Trophoblast cell (in vitro differentiated cells and primary cell): ENCODE measurements around the gene GREM1.

Experiments
- DNase-seq, 2 donors: peaks; one replicate each; pipeline ENCODE4 v3.0.0-alpha.2; 2016
- H2AFZ ChIP-seq: 2 replicates; pipeline ENCODE4 v1.6.1; 2013; ENCODE audit warnings: low read length, moderate library complexity, mild to moderate bottlenecking; ENCODE audit not compliant: insufficient read depth, poor library complexity
- H2AK5ac ChIP-seq: 2 replicates; pipeline ENCODE4 v1.6.1; 2013; ENCODE audit warnings: mild to moderate bottlenecking, low read length
- H2BK120ac ChIP-seq: 2 replicates; pipeline ENCODE4 v1.6.1; 2013; ENCODE audit warnings: low read length, mild to moderate bottlenecking, moderate library complexity; ENCODE audit not compliant: insufficient read depth, poor library complexity
- H2BK12ac ChIP-seq: 2 replicates; pipeline ENCODE4 v1.6.1; 2013; ENCODE audit warnings: mild to moderate bottlenecking, low read length, moderate library complexity
- H2BK5ac ChIP-seq: 2 replicates; pipeline ENCODE4 v1.6.1; 2013; ENCODE audit warnings: low read length, low read depth, moderate library complexity, mild to moderate bottlenecking; ENCODE audit not compliant: poor library complexity
- H3K14ac ChIP-seq: 2 replicates; pipeline ENCODE4 v1.6.1; 2013; ENCODE audit warnings: mild to moderate bottlenecking, low read length
- H3K18ac ChIP-seq: 2 replicates; pipeline ENCODE4 v1.6.1; 2013; ENCODE audit warnings: mild to moderate bottlenecking, low read length
- H3K23ac ChIP-seq: 2 replicates; pipeline ENCODE4 v1.6.1; 2013; ENCODE audit warnings: low read length
- H3K27ac ChIP-seq: 2 replicates; pipeline ENCODE4 v1.5.1; 2013; ENCODE audit warnings: low read depth, mild to moderate bottlenecking, inconsistent platforms, low read length, moderate library complexity
- H3K27me3 ChIP-seq: 2 replicates; pipeline ENCODE4 v1.6.1; 2013; ENCODE audit warnings: inconsistent platforms, mild to moderate bottlenecking, low read length, moderate library complexity; ENCODE audit not compliant: insufficient read depth
- H3K36me3 ChIP-seq, 2 experiments: 1 replicate in 1 of 2; 2 replicates in 1 of 2; pipeline ENCODE4 v1.6.1; 2013; ENCODE audit warnings: low read length in 2 of 2, mild to moderate bottlenecking in 2 of 2, moderate library complexity in 1 of 2; ENCODE audit not compliant: insufficient read depth in 2 of 2, control insufficient read depth in 1 of 2
- H3K4ac ChIP-seq: 2 replicates; pipeline ENCODE4 v1.6.1; 2013; ENCODE audit warnings: low read depth, mild to moderate bottlenecking, low read length, moderate library complexity
- H3K4me1 ChIP-seq, 2 experiments: 1 replicate in 1 of 2; 2 replicates in 1 of 2; pipeline ENCODE4 v1.6.1; 2013; ENCODE audit warnings: low read length in 2 of 2, mild to moderate bottlenecking in 2 of 2, moderate library complexity in 1 of 2; ENCODE audit not compliant: insufficient read depth in 2 of 2, control insufficient read depth in 1 of 2
- H3K4me2 ChIP-seq: 2 replicates; pipeline ENCODE4 v1.6.1; 2013; ENCODE audit warnings: inconsistent platforms, mild to moderate bottlenecking, low read length, moderate library complexity
- H3K4me3 ChIP-seq: 2 replicates; pipeline ENCODE4 v1.5.1; 2013; ENCODE audit warnings: mild to moderate bottlenecking, low read depth, low read length, inconsistent platforms
- H3K79me1 ChIP-seq: one replicate; pipeline ENCODE4 v1.6.1; 2013; ENCODE audit warnings: low read length
- H3K79me2 ChIP-seq: 2 replicates; pipeline ENCODE4 v1.6.1; 2013; ENCODE audit warnings: low read length, mild to moderate bottlenecking; ENCODE audit not compliant: control insufficient read depth, insufficient read depth, poor library complexity
- H3K9ac ChIP-seq: 2 replicates; pipeline ENCODE4 v1.6.1; 2013; ENCODE audit warnings: mild to moderate bottlenecking, low read length
- H3K9me3 ChIP-seq: 2 replicates; pipeline ENCODE4 v1.6.1; 2013; ENCODE audit warnings: low read depth, mild to moderate bottlenecking, control low read depth, inconsistent platforms, low read length; ENCODE audit not compliant: insufficient read depth
- H4K12ac ChIP-seq: 2 replicates; pipeline ENCODE4 v1.6.1; 2013; ENCODE audit warnings: low read depth, mild to moderate bottlenecking, low read length, moderate library complexity
- H4K8ac ChIP-seq: 2 replicates; pipeline ENCODE4 v1.6.1; 2013; ENCODE audit warnings: low read depth, mild to moderate bottlenecking, low read length, moderate library complexity
- H4K91ac ChIP-seq: one replicate; pipeline ENCODE4 v1.6.1; 2013; ENCODE audit warnings: low read depth, mild to moderate bottlenecking, low read length, moderate library complexity
- WGBS: extraction: QIAGEN DNeasy Blood & Tissue Kit; methylation state at CpG from one replicate; pipeline ENCODE4 v1.1.7; 2013; ENCODE audit warnings: missing lambda C conversion rate; ENCODE audit not compliant: insufficient read length, insufficient coverage; ENCODE audit errors: extremely low coverage; 5-methylcytosine and 5-hydroxymethylcytosine counted together

Gene GREM1

DNA sequence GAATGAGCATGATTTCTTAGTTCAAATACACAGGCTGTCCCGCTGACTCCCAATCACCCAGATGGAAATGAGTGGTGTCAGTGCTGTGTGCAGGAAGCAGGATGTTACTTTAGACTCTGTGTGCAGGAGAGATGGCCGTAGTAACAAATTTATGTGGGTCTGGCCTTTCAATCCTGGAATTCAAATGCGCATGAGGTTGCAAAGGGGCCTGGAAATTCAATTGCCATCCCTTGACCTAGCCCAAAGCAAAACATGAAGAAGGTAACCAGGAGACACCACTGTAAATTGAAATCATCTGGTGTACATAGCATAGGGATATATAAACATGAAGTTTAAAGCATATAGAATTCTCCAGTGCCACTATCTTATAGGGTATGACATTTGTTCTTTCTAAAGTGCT is 33.2 kb downstream of the GREM1 start:
- Histone ChIP-seq H2BK12ac (no peak overlapping the region), H3K9me3 (no peaks in the 10 kb centered on the region), H2AK5ac (no peak overlapping the region), H3K36me3 (no peaks in the 10 kb centered on the region), H3K27me3 (no peaks in the 10 kb centered on the region), H3K9ac (no peak overlapping the region), H3K18ac (no peak overlapping the region), H3K79me1 (no peaks in the 10 kb centered on the region), H4K91ac (no peak overlapping the region), H3K4me3 (no peak overlapping the region), H3K79me2 (no peaks in the 10 kb centered on the region), H4K12ac (no peak overlapping the region), H3K14ac (no peak overlapping the region), H3K27ac (no peak overlapping the region), H3K23ac (no peak overlapping the region), H2BK5ac (no peak overlapping the region), H2BK120ac (no peak overlapping the region), H3K4ac (no peak overlapping the region), H2AFZ (no peak overlapping the region), H4K8ac (no peak overlapping the region), H3K4me1 (no peaks in the 10 kb centered on the region), H3K4me2 (no peak overlapping the region)
- WGBS: no CpG with 5 or more reads among the region's 3 CpGs
- DNase-seq: no peak

DNA sequence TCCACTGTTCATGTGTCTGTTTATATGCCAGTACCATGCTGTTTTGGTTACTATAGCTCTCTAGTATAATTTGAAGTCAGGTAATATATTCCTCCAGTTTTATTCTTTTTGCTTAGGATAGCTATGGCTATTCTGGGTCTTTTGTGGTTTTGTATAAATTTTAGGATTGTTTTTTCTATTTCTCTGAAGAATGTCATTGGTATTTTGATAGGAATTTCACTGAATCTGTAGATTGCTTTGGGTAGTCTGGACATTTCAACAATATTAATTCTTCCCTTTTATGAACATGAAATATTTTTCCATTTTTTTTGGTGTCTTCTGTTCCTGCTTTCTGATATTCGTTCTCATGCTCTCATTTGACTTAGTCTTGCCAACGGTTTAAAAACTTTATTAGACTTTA is 39.6 kb downstream of the GREM1 start:
- no peaks in the 10 kb centered on the region for H3K36me3 ChIP-seq
- H2AFZ ChIP-seq: no peak overlapping the region
- no peak overlapping the region for H3K23ac ChIP-seq
- no peak overlapping the region for H3K14ac ChIP-seq
- H3K79me1 ChIP-seq: no peaks in the 10 kb centered on the region
- no peak overlapping the region for H4K8ac ChIP-seq
- H3K9me3 ChIP-seq: no peaks in the 10 kb centered on the region
- DNase-seq: no peak
- no peak overlapping the region for H3K4me2 ChIP-seq
- H2AK5ac ChIP-seq: no peak overlapping the region
- H3K79me2 ChIP-seq: no peaks in the 10 kb centered on the region
- no CpG with 5 or more reads among the region's 2 CpGs for WGBS
- no peak overlapping the region for H4K12ac ChIP-seq
- no peak overlapping the region for H3K4ac ChIP-seq
- H3K18ac ChIP-seq: no peak overlapping the region
- no peak overlapping the region for H3K27ac ChIP-seq
- no peak overlapping the region for H3K9ac ChIP-seq
- H2BK5ac ChIP-seq: no peak overlapping the region
- H3K4me3 ChIP-seq: no peak overlapping the region
- H4K91ac ChIP-seq: no peak overlapping the region
- H3K27me3 ChIP-seq: no peaks in the 10 kb centered on the region
- no peak overlapping the region for H2BK12ac ChIP-seq
- no peak overlapping the region for H2BK120ac ChIP-seq
- H3K4me1 ChIP-seq: no peaks in the 10 kb centered on the region

DNA sequence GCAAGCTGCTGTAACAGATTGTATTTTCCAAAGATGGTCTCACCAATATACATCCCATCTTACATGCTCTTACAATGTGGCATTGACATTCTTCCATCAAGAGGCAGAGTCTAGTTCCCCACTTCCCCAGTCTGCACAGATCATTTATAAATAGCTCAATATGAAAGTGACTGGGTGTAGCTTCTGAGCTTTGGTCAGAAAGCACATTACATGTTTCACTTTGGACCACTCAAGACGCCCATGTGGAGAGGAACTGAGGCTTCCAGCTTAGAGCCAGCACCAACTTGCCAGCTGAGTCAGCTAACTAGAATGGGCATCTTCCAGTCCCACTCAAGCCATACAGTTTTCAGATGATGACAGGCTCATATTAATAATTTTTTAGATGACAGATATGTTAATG is 45.5 kb downstream of the GREM1 start:
- Histone ChIP-seq H3K23ac (no peak overlapping the region), H3K4me2 (no peak overlapping the region), H4K91ac (no peak overlapping the region), H4K12ac (no peak overlapping the region), H3K9me3 (no peaks in the 10 kb centered on the region), H3K18ac (no peak overlapping the region), H3K79me2 (no peaks in the 10 kb centered on the region), H3K27ac (no peak overlapping the region), H2AFZ (no peak overlapping the region), H2BK5ac (no peak overlapping the region), H3K79me1 (no peaks in the 10 kb centered on the region), H2AK5ac (no peak overlapping the region), H3K36me3 (no peaks in the 10 kb centered on the region), H3K4me1 (no peaks in the 10 kb centered on the region), H4K8ac (no peak overlapping the region), H3K14ac (no peak overlapping the region), H3K27me3 (no peaks in the 10 kb centered on the region), H2BK120ac (no peak overlapping the region), H3K4me3 (no peak overlapping the region), H2BK12ac (no peak overlapping the region), H3K9ac (no peak overlapping the region), H3K4ac (no peak overlapping the region)
- no CpG with 5 or more reads among the region's 1 CpG for WGBS
- no peak for DNase-seq

DNA sequence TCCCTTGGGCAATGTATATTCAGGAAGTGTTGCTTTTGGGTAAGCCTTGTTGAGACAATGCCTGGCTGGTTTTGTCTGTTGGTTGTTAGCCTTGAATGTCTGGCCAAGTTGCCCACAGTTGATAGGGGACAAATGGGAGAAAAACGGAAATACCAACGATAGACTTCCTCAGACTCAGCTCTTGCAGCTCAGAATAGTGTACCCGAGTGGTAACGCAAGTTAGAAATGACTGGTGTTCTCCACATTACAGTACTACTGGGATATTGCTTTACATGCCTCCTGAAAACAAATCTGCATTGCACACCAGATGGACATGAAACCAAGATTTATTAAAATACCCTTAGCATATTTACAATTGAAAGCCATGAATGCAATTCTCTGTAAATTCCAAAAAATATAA is 47.4 kb downstream of the GREM1 start:
- H2AK5ac ChIP-seq: no peak overlapping the region
- no peak overlapping the region for H3K4me3 ChIP-seq
- no peak overlapping the region for H2BK5ac ChIP-seq
- H3K23ac ChIP-seq: no peak overlapping the region
- no peak overlapping the region for H3K14ac ChIP-seq
- H3K9ac ChIP-seq: no peak overlapping the region
- no peak overlapping the region for H2BK12ac ChIP-seq
- no peak overlapping the region for H2BK120ac ChIP-seq
- no peak overlapping the region for H4K91ac ChIP-seq
- no peaks in the 10 kb centered on the region for H3K79me1 ChIP-seq
- H4K12ac ChIP-seq: no peak overlapping the region
- DNase-seq: no peak
- H3K9me3 ChIP-seq: no peaks in the 10 kb centered on the region
- no CpG with 5 or more reads among the region's 4 CpGs for WGBS
- H2AFZ ChIP-seq: no peak overlapping the region
- no peak overlapping the region for H3K18ac ChIP-seq
- H4K8ac ChIP-seq: no peak overlapping the region
- no peak overlapping the region for H3K27ac ChIP-seq
- H3K27me3 ChIP-seq: no peaks in the 10 kb centered on the region
- H3K36me3 ChIP-seq: no peaks in the 10 kb centered on the region
- no peak overlapping the region for H3K4ac ChIP-seq
- H3K4me2 ChIP-seq: no peak overlapping the region
- H3K79me2 ChIP-seq: no peaks in the 10 kb centered on the region
- H3K4me1 ChIP-seq: no peaks in the 10 kb centered on the region
